SH-SY5Y (cell line): Measurements from ENCODE around the gene SLC16A12.

Experiments used
- GATA2 ChIP-seq: IDR thresholded peaks from 2 replicates; pipeline ENCODE4 v1.6.1; 2011; ENCODE audit warnings: mild to moderate bottlenecking, low read depth, low read length
- GATA3 ChIP-seq: IDR thresholded peaks from 2 replicates; pipeline ENCODE4 v1.6.1; 2011; ENCODE audit warnings: low read depth, mild to moderate bottlenecking, low read length, moderate library complexity

GRCh38 chr10:89526358-89526757 is 9.0 kb downstream of the SLC16A12 start:
- no peak for TF ChIP-seq GATA2
- no peak for TF ChIP-seq GATA3
